ENCODE data around the gene TBC1D8.

TBC1D8 gene

GRCh38 chr2:101123795-101124471 lies 27.2 kb downstream of the TBC1D8 start:
- no peak overlapping the region for H3K27ac ChIP-seq
- no peak for TF ChIP-seq CTCF (conservative IDR thresholded peaks at IDR 0.05)
- no peak for TF ChIP-seq ZFX (IDR thresholded peaks at IDR 0.05)

- no peak for TF ChIP-seq CTCF (conservative IDR thresholded peaks at IDR 0.05)
- no peak for TF ChIP-seq ZFX (IDR thresholded peaks at IDR 0.05)
- H3K27ac ChIP-seq = peak overlapping the region; percentile 86
These were observed 30.0 kb downstream of the TBC1D8 start for GRCh38 chr2:101121174-101121573.

GRCh38 chr2:101120124-101120996 lies 30.8 kb downstream of the TBC1D8 start:
- TF ChIP-seq ZFX (IDR thresholded peaks at IDR 0.05) (no peak), CTCF (conservative IDR thresholded peaks at IDR 0.05) (no peak)
- H3K27ac ChIP-seq = peak overlapping the region; percentile 86

- TF ChIP-seq ZFX (IDR thresholded peaks at IDR 0.05) (no peak), CTCF (conservative IDR thresholded peaks at IDR 0.05) (no peak)
- peak overlapping the region; percentile 86 for H3K27ac ChIP-seq
These were observed 31.8 kb downstream of the TBC1D8 start for GRCh38 chr2:101119431-101119830.

GRCh38 chr2:101116841-101117552 lies 34.2 kb downstream of the TBC1D8 start:
- TF ChIP-seq ZFX (IDR thresholded peaks at IDR 0.05) (no peak), CTCF (conservative IDR thresholded peaks at IDR 0.05) (no peak)
- peak overlapping the region; percentile 86 for H3K27ac ChIP-seq

- TF ChIP-seq ZFX (IDR thresholded peaks at IDR 0.05) = no peak
- no peak for TF ChIP-seq CTCF (conservative IDR thresholded peaks at IDR 0.05)
- H3K27ac ChIP-seq = peak overlapping the region; percentile 86
These were observed 34.8 kb downstream of the TBC1D8 start for GRCh38 chr2:101116348-101116747.
